ENCODE results near the gene TNFAIP8L1. TPM values are rescaled to one million over a fixed set of nuclear protein-coding genes. Genes with fewer than 3 reads are reported as not detected.

The TNFAIP8L1 gene
- total RNA-seq, 1 experiment from 2014 or later = 21.8 TPM

GRCh38 chr19:4688587-4688986 is 49.3 kb downstream of the TNFAIP8L1 start:
- Histone ChIP-seq H3K9me3 (no peaks in the 10 kb centered on the region), H3K27me3 (replicated peaks; ENCODE audit: control insufficient read depth, insufficient read depth, low read length) (no peaks in the 10 kb centered on the region), H3K4me3 (ENCODE audit: low read depth, low read length) (no peak overlapping the region), H3K36me3 (ENCODE audit: control insufficient read depth, insufficient read depth, low read length) (no peaks in the 10 kb centered on the region; the same call in 1 of the 2 replicates), H3K4me1 (no peaks in the 10 kb centered on the region)
- H3K9me3 Mint-ChIP-seq (ENCODE audit: unreplicated experiment) = no peaks in the 10 kb centered on the region
- H3K36me3 Mint-ChIP-seq (ENCODE audit: insufficient read depth, unreplicated experiment) = peaks cover 39% of the 10 kb centered on the region
- no peak overlapping the region for H3K4me3 Mint-ChIP-seq (ENCODE audit: unreplicated experiment)
- intact Hi-C loops (cut with micrococcal nuclease; ENCODE audit: unreplicated experiment) = no loop called here
- TF ChIP-seq, protein P1, sequence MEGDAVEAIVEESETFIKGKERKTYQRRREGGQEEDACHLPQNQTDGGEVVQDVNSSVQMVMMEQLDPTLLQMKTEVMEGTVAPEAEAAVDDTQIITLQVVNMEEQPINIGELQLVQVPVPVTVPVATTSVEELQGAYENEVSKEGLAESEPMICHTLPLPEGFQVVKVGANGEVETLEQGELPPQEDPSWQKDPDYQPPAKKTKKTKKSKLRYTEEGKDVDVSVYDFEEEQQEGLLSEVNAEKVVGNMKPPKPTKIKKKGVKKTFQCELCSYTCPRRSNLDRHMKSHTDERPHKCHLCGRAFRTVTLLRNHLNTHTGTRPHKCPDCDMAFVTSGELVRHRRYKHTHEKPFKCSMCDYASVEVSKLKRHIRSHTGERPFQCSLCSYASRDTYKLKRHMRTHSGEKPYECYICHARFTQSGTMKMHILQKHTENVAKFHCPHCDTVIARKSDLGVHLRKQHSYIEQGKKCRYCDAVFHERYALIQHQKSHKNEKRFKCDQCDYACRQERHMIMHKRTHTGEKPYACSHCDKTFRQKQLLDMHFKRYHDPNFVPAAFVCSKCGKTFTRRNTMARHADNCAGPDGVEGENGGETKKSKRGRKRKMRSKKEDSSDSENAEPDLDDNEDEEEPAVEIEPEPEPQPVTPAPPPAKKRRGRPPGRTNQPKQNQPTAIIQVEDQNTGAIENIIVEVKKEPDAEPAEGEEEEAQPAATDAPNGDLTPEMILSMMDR (IDR thresholded peaks at IDR 0.05; ENCODE audit: insufficient read depth in 1 of 2, low read depth in 1 of 2, low read length in 1 of 2, severe bottlenecking in 1 of 2, unreplicated experiment in 1 of 2) = no peak
- no peaks in the 10 kb centered on the region for H3K4me1 Mint-ChIP-seq (ENCODE audit: low read depth, unreplicated experiment)
- CTCF ChIA-PET = interaction anchor here (0.9 kb wide), 1 partner anchor 103 kb away, joined by 4 read pairs; the partner anchor contains the start of gene FEM1A
- DNase-seq = no peak
- H3K27ac Mint-ChIP-seq (ENCODE audit: unreplicated experiment) = no peak overlapping the region
- H3K27me3 Mint-ChIP-seq (ENCODE audit: insufficient read depth, unreplicated experiment) = no peaks in the 10 kb centered on the region
- BruUV-seq (replicated peaks) = no TSS peak
- POLR2A ChIA-PET = no interaction called here

GRCh38 chr19:4689403-4689802 is 50.1 kb downstream of the TNFAIP8L1 start:
- Mint-ChIP-seq H3K36me3 (ENCODE audit: insufficient read depth, unreplicated experiment) (peaks cover 43% of the 10 kb centered on the region), H3K9me3 (ENCODE audit: unreplicated experiment) (no peaks in the 10 kb centered on the region), H3K27me3 (ENCODE audit: insufficient read depth, unreplicated experiment) (no peaks in the 10 kb centered on the region), H3K27ac (ENCODE audit: unreplicated experiment) (no peak overlapping the region), H3K4me1 (ENCODE audit: low read depth, unreplicated experiment) (no peaks in the 10 kb centered on the region), H3K4me3 (ENCODE audit: unreplicated experiment) (no peak overlapping the region)
- DNase-seq = no peak
- CTCF ChIA-PET = interaction anchor here (0.9 kb wide), 1 partner anchor 102 kb away, joined by 4 read pairs; the partner anchor contains the start of gene FEM1A
- POLR2A ChIA-PET = no interaction called here
- intact Hi-C loops (cut with micrococcal nuclease; ENCODE audit: unreplicated experiment) = no loop called here
- Histone ChIP-seq H3K4me3 (ENCODE audit: low read depth, low read length) (no peak overlapping the region), H3K27me3 (replicated peaks; ENCODE audit: control insufficient read depth, insufficient read depth, low read length) (no peaks in the 10 kb centered on the region), H3K9me3 (no peaks in the 10 kb centered on the region), H3K4me1 (no peaks in the 10 kb centered on the region), H3K36me3 (ENCODE audit: control insufficient read depth, insufficient read depth, low read length) (no peaks in the 10 kb centered on the region; the same call in none of the 2 replicates)
- BruUV-seq (replicated peaks) = no TSS peak
- TF ChIP-seq, protein P1 (IDR thresholded peaks at IDR 0.05; ENCODE audit: insufficient read depth in 1 of 2, low read depth in 1 of 2, low read length in 1 of 2, severe bottlenecking in 1 of 2, unreplicated experiment in 1 of 2) = no peak

GRCh38 chr19:4690361-4690760 is 51.0 kb downstream of the TNFAIP8L1 start:
- Histone ChIP-seq H3K9me3 (no peaks in the 10 kb centered on the region), H3K4me1 (no peaks in the 10 kb centered on the region), H3K27me3 (replicated peaks; ENCODE audit: control insufficient read depth, insufficient read depth, low read length) (no peaks in the 10 kb centered on the region), H3K4me3 (ENCODE audit: low read depth, low read length) (no peak overlapping the region), H3K36me3 (ENCODE audit: control insufficient read depth, insufficient read depth, low read length) (peaks cover 1% of the 10 kb centered on the region)
- H3K27ac Mint-ChIP-seq (ENCODE audit: unreplicated experiment) = no peak overlapping the region
- CTCF ChIA-PET = interaction anchor here (1.0 kb wide), 1 partner anchor 27 kb away, joined by 3 read pairs; no protein-coding TSS in a partner anchor
- POLR2A ChIA-PET = no interaction called here
- DNase-seq = no peak
- TF ChIP-seq, protein P1 (IDR thresholded peaks at IDR 0.05; ENCODE audit: insufficient read depth in 1 of 2, low read depth in 1 of 2, low read length in 1 of 2, severe bottlenecking in 1 of 2, unreplicated experiment in 1 of 2) = no peak
- no peaks in the 10 kb centered on the region for H3K9me3 Mint-ChIP-seq (ENCODE audit: unreplicated experiment)
- H3K4me1 Mint-ChIP-seq (ENCODE audit: low read depth, unreplicated experiment) = no peaks in the 10 kb centered on the region
- no peaks in the 10 kb centered on the region for H3K27me3 Mint-ChIP-seq (ENCODE audit: insufficient read depth, unreplicated experiment)
- no peak overlapping the region for H3K4me3 Mint-ChIP-seq (ENCODE audit: unreplicated experiment)
- intact Hi-C loops (cut with micrococcal nuclease; ENCODE audit: unreplicated experiment) = no loop called here
- no TSS peak for BruUV-seq (replicated peaks)
- H3K36me3 Mint-ChIP-seq (ENCODE audit: insufficient read depth, unreplicated experiment) = peaks cover 44% of the 10 kb centered on the region
